GM21360 (cell line): Measurements from ENCODE around the gene LRRN4.
"Not testable (repeated sequence)": the region's sequence is repeated elsewhere in the genome, so short reads cannot be mapped to it uniquely, and the experiment has no call there.

Experiments
- ATAC-seq: cut with Tn5 transposase; IDR thresholded peaks from one replicate; pipeline ENCODE4 v1.9.1; 2021; ENCODE audit warnings: mild to moderate bottlenecking, moderate library complexity; ENCODE audit not compliant: unreplicated experiment

Gene LRRN4

DNA sequence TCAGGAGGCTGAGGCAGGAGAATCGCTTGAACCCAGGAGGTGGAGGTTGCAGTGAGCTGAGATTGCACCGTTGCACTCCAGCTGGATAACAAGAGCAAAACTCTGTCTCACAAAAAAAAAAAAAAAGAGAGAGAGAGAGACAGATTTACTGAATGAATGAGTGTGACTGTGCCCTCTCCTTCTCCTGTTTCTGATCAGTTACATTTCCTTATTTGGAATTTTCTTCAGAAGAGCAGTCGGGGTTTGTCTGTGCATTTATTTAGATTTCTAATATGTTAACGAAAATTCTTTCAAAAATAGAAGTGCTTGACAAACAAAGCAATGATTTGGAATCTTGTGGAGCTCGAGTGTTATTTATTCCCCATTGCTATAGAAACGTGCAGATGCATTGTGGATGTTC lies 6.4 kb upstream of the LRRN4 start:
- ATAC-seq, result no peak

DNA sequence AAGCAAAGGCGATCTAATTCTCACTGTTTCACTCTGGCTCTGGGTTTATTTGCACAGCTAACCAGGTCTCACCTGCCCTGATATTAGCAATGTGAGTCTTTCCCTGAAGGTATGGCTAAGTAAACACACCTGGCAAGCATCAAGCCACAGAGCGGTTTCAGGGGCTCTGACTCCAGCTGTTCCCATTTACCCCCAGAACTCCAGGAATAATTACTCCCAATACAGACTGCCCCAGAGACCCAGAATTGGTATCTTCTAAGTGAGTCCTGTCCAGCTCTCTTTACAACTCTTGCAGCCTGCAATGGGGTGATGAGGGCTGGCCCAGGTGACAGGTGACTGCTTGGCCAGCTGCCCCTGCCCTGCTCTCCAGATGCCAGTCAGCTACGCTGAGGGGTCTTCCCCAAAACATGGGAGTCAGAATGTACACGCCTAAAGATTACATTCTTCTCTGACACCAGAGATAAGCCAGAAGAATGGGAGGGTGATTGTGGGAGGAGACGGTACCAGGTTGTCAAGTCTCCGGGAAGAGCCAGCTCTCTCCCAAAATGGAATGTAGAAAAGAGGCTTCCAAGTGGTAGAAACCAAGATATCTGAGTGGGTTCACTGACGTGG lies 4.9 kb upstream of the LRRN4 start:
- no peak for ATAC-seq

DNA sequence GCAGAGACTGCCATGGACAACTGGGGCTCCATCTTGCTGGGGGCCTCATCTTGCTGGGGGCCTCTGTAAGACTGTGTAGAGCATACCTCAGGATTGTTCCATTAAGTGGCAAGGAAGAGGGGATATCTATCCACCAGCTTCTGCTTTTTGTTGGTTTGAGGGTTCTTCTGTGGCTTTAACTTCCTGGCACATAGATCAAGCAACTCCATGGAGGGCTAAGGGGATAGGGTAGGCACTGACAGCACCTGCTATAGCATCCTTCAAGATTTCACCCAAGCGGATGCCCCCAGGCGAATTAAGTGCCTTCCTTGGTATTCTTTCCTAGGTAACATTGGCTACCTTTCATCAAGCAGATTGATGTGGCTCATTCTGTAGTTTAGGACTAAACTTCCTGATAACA lies 3.8 kb upstream of the LRRN4 start:
- no peak for ATAC-seq

DNA sequence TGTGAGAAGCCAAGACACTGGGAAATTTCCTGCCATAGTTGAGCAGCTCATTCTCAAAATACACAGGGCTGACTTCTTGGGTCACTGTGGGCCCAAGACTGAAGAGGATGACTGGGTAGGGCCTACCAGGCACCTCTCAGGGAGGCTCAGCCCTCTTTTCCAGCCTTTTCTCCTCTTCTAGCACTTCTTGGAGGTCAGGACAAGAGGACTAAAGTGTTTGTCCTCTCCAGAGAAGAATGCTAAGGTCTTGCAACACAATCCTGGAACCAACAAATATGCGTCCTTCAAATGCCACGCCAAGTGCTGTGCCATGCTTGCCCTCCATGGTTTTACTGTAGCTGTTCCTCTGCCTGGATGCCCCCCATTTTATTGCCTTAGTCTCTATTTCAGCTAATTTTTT lies 3.3 kb upstream of the LRRN4 start:
- no peak for ATAC-seq

DNA sequence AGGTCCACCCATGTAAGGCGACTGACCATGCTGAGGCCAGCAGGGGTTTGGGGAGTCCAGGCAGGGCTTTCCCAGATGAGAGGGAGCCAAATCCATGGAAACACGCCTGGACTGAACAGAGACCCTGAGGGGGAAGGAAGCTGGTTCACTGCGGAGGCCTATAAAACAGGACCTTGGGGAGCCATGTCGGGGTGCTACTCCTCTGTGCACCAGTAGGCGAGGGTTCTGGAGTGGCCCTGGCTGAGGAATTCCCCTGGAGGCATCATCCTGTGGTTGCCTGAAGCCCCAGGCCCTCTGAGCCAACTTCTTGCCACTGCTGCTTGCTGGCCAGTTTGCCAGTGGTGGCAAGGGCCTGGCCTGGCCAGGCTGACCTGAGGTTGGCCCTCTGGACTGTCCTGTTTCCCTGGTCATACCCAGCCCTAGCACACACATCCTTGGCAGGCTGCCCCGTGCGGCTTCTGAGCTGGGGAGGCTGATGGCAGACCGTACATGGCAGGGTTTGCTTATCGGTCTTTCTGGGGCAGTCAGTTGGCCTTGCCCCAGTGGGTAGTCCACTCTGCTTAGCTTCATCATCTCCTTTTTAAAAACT lies 2.2 kb upstream of the LRRN4 start:
- no peak for ATAC-seq

DNA sequence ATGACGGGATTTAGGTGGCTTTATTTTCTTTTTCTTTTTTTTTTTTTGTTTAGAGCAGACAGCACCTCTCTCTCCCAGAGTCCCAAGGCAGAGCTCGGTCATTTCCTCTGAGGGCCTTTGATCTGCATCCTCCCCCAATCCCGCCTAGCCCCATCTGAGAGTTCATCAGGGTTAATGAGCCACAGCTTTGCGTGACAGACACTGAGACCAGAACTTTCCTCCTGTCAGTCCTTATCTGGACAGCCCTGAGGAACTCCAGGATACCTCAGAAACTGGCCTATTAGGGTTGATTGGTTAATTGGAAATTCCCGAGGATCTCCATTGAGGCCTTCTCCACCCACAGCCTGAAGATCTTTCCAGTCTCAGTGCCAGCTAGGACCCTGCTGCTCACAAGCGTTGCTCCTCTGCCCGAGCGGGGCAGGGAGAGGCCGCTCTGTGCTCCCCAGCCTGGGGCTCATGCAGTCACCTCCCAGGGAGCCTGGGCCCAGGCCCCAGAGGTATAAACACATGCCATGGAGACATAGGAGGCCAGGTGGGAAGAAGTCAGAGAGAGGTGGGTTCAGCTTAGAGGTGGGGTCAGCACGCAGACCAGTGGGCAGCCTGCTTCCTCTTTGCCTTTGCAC lies 1.4 kb upstream of the LRRN4 start:
- ATAC-seq, result no peak

DNA sequence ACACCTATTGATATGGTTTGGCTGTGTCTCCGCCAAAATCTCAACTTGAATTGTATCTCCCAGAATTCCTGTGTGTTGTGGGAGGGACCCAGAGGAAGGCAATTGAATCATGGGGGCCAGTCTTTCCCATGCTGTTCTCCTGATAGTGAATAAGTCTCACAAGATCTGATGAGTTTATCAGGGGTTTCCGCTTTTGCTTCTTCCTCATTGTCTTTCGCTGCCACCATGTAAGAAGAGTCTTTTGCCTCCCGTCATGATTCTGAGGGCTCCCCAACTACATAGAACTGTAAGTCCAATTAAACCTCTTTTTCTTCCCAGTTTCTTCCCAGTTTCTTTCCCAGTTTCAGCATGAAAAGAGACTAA lies 810 bp upstream of the LRRN4 start:
- ATAC-seq, result not testable (repeated sequence)

DNA sequence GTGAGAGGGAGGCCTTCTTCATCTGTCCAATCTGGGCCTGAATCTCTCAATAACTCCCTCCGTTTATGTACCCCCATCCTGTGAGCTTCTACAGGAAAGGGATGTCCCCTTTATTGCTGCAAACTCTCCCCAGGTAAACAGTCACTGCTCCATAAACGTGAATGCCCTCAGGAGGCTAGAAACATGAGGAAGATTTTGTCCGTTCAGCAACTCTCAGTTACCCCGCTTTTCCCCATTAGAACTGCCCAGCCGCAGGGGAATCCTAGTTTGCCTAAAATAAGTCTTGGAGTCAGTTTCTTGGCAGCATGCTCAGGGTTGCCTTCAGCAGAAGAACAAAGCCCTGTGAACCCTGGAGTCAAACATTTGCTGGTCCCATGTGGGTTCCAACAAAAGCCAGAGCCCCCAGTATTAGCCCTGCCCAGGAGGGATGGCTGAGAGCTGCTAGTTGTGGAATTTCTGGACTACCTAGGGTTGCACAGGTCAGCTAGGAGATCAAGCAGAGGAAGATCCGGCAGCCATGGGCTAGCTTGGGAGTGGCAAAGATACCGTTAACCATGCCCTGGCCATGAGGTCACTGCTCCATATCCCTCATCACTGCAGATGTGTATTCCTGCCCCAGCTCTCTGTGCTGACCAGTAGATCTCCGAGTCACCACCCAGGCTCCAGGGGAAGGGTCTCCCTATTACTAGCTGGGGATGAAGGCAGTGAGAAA lies 640 bp downstream of the LRRN4 start:
- no peak for ATAC-seq

DNA sequence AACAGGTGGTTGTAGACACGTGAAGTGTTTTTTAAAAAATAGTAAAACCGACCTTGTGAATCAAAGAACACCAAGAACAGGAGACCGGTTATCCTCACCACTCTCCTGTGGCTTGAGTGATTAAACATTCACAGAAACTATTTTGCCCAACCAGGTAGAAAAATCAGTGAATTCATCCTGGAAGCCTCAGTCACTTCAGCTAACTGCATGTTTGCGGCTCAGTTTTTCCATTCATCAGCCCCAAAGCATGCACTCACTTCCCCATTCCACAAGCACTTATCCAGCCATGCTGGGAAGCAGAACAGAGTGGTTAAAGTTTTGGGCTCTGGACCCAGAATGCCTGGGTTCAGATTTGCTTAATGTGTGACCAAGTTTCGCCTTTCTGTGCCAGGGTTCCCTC lies 2.4 kb downstream of the LRRN4 start:
- no peak for ATAC-seq

DNA sequence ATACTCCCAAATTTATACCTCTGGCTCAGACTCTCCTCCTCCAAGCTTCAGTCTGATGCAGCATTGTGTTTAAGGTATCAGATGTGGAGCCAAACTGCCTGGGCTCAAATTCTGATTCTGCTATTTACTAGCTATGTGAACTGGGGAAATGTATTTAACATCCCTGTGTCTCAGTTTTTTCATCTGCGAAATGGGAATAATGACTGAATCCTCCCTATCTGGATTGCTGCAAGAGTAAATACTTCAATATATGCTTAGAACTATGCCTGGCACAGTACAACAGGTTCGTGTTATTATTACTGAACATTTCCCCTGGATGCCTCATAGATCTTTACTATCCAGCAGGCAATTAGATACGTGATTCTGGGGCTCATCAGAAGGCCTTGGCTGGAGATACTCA lies 5.5 kb downstream of the LRRN4 start:
- ATAC-seq, result no peak

DNA sequence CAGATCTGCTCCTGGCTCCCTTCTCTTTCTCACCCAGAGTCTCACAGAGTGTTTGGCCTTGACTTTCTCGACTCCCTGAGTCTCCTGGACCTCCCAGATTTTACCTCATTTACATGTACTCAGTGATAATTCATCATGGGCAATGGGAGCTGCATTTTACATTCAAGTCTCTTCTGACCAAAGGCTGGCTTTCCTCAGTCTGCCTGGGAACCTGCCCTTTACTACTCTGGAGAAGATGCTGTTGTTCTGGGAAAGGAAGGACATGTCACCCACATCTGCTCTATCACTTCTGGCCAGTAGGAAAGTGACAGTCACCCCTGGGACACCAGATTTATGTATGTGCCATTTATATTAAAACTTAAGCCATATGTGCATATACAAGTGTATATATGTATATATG lies 7.4 kb downstream of the LRRN4 start:
- ATAC-seq, result no peak

DNA sequence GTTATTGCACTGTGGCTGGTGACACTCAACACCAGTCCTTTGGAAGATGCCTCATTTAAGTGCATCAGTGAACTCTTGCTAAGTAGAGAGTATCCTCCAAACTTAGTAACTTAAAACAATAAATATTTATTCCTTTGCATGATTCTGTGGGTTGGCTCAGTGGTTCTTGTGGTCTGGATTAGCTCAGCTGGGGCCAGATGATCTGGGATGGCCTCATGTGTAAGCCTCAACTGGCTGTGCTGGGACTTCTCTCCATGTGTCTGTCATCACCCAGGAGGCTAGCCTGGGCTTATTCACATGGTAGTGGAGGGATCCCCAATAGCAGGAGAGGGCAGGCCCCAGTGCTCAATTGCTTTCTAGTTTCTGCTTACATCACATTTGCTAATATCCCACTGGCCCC lies 8.3 kb downstream of the LRRN4 start:
- ATAC-seq, result no peak

DNA sequence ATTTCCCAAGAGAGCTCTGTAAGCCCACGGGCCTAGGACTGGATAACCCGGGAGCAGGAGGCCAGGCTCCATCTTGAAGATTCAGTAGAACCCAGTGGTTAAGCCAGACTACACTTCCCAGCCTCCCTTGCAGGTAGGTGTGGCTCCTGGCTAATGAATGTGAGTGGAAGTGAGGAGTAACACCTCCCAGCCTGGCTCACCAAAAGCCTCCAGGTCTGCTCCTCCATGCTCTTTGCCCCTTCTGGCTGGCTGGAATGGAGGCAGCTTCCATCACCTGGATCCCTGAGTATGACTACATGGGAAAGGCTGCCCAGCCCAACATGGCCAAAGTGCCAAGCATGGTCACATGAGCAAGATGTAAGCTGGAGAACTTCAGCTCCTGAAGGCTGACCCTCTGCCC lies 9.7 kb downstream of the LRRN4 start:
- ATAC-seq, result no peak

DNA sequence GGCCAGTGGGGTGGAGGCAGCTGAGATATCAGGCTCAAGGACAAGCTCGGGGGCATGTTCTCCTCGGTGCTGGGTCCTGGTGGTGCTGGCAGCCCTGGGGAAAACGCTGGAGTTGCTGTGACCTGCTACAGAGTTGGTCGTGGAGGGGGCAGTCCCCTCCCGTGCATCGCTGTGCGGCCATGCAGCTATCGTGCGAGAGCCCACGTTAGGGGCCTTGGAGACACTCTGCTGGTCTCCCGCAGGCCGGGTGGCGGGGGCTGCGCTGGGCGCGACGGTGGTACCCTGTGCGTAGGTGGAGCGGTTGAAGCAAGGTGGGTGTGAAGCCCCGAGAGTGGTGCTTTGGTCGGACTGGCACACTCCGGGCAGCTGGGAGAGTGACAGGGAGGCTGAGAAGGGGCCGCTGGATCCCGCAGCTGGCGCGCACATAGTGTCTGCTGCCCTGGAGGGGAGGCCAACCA lies 12.0 kb downstream of the LRRN4 start:
- ATAC-seq, result no peak

DNA sequence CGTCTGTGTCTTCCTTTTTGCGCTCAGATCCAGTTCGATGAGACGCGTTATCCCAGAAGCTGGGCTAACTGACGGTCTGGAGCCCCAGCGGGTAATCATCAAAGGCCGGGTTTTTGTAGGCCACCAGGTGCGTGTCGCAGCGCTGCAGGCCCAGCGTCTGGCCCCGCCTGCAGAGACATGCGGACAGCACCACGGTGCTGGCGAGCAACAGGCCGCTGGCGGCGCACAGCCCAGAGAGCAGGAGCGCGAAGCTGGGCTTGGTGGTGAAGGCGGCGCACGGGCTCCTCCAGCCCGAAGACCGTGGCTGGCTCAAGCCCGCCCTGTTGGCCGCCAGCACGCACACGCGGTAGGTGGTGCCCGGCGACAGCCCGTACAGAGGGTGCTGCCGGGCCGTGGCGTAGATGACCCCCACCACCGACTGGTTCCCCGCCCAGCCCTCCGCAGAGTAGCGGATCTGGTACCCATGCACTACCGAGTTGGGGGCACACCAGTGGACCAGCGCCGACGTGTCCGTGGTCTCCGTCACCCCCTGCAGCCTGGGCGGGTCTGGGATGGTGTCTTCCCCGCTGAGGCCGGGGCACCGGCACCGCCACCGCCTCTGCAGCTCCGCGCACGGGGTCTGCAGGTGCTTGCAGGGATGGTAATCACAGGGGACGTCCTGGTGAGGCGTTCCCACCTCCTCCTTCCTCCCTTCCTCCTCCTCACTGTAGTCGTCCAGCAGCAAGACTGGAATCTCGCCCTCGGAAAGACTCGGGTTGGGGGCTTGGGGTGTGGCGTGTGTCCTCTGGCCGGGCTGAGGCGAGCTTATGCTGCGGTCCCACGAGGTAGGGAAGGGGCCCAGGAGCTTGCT lies 12.7 kb downstream of the LRRN4 start:
- ATAC-seq, result no peak

DNA sequence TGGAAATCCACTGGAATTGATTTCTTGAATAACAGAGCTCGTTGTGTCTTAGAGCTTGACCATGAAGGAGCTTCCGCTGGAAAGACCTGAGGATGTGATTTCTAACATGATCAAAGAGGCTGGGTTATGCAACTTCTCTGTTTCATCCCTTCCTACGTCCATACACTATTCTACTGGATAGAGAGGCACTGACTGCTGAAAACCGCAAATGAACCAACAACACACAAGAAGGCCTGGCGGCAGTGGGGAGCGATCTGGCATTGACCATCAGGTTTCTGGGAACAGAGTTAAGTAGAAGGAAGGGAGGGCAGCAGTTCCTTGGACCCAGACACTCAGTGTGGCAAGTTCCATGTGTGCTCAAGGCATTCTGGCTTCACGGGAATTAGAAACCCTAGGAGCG lies 13.3 kb downstream of the LRRN4 start:
- no peak for ATAC-seq

DNA sequence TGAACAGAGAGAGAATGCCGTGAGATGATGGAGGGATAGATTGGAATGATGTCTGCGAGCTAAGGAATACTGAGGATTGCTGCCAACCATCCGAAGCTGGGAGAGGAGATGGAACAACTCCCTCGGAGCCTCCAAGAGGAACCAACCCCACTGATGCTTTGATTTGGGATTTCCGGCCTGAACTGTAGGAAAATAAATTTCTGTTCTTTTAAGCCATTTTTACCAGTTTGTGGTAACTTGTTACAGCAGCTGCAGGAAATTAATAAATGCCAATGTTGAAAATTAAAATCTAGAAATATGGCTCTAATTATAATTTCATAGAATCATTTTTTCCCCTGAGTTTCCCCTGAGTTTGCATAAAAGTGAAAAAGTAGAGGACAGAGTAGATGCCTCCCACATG lies 14.1 kb downstream of the LRRN4 start:
- no peak for ATAC-seq

DNA sequence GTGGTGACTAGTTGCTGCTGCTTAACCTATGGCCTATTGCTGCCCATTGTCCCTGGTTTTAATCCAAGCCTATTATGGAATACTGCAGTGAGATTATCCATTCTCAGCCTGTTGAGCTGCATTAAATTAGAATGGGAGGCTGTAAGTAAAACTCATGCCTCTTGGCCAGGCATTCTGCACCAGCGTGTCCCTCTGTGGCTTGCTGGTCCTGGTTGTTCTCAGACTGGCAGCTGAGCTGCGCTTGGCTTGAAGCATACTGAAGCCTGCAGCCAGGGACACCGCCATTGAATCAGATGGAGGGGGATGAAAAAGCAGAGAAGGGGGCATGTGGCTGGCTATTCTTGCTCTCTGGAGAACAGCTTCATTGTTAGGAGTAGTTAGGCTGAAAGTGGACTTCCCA lies 15.6 kb downstream of the LRRN4 start:
- no peak for ATAC-seq

DNA sequence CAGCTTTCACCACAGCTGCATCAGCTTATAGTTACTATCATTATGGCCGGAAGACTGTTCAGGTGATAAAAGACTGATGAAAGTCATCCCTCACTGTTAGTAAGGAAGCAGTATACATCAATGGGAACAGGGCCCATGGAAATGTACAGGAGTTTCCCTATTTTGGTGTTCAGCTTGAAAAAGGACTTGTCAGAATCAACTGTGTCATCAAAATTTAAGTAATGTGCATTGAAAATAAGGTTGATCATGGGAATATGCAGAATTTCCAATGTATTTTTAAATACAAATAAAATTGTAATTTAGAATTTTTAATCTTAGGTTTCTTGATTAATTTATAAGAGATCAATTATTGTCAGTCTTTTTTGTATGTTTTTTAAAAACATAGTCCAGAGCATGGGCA lies 16.8 kb downstream of the LRRN4 start:
- no peak for ATAC-seq

DNA sequence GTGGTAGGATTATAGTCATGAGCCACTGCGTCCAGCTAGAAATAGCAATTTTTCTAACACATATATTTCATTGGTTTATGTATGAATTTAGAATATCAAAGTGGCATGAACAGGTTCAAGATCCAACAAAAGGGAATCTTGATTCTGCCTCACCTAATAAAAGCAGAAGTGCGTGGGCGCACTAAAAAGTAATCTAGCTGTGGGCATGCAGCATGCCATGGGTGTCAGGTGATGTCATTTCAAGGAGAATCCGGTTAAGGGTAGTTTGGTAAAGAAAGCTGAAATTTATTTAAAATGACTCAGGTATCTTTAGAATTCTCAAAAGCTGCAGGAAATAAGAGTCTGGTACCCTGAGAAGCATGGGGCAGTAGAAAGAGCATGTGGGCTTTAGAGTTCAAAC lies 17.6 kb downstream of the LRRN4 start:
- no peak for ATAC-seq
